HG03103 (cell line): Measurements from ENCODE around the gene KIAA0930.
A peak's percentile ranks its signal among the peaks of the same experiment; 100 is the strongest.

Experiments
- ATAC-seq: cut with Tn5 transposase; IDR thresholded peaks from one replicate; pipeline ENCODE4 v1.9.1; 2021; ENCODE audit warnings: low read depth; ENCODE audit not compliant: unreplicated experiment

The KIAA0930 gene

GRCh38 chr22:45185718-45186514, 54.8 kb downstream of the KIAA0930 start:
- no peak for ATAC-seq

- ATAC-seq, result no peak
Measured at GRCh38 chr22:45183974-45184373, 56.7 kb downstream of the KIAA0930 start.

GRCh38 chr22:45181766-45182165, 58.9 kb downstream of the KIAA0930 start:
- ATAC-seq, result no peak

DNA sequence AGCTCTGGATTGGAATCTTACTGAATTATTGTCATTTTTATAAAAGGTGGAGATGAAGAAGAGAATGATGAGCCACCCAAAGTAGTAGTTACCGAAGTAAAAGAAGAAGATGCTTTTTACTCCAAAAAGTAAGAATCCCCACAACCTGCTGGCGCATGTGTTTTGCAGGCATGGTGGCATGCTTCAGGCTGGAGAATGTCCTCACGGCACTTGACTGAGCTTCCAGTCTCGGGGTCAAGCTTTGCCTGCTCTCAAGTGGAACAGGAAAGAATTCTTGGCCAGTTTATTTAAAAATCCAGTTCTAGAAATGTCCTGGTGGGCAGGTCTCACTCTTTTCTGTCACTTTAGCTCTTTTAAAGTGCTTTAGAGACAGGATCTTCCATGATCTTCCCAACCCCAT, 59.5 kb downstream of the KIAA0930 start:
- ATAC-seq, result no peak

DNA sequence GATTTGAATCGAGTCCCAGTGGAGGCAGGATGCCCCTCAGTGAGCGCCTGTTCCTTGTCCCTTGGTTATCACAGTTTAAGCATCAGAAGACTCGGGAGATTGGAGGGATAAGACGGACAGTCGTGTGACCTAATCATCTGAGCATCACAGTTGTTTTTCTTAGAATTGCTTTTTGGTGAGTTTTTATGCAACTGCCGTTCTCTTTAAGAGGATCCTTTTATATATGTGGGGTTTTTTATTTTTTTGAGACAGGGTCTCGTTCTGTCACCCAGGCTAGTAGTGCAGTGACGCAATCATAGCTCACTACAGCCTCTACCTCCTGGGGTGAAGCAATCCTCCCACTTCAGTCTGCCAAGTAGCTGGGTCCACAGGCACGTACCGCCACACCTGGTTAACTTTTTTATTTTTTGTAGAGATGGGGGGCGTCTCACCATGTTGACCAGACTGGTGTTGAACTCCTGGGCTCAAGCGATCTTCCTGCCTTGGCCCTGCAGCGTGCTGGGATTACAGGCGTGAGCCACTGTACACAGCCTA, 60.5 kb downstream of the KIAA0930 start:
- ATAC-seq, result no peak

DNA sequence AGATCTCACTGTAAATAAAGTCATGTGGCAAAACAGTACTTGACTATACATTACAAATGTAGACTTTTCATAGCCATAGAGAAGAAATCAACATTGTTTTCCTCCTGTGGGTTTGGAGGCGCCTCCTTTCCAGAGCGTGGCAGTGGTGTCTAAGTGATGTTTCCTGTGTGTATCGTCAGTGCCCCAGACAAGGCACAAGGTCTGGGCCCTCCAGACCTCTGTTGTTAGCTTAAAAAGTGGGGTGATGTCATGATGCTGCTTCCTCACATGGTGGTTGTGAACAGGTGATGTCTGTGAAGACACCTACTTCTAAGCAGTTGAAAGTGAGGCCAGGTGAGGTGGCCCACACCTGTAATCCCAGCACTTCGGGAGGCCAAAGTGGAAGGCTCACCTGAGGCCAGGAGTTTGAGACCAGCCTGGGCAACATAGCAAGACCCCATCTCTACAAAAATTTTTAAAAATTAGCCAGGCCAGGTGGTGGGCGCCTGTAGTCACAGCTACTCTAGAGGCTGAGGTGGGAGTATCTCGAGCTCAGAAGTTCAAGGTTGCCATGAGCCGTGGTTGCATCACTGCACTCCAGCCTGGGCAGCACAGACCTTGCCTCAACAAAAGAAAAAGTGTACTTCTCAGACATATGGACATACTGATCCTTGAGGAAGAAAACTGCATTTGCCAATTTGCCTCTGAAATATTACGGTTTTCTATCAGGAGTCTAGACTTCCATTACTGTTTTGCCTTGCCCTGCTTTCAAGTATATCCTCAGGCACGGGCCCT, 61.2 kb downstream of the KIAA0930 start:
- ATAC-seq, result no peak

DNA sequence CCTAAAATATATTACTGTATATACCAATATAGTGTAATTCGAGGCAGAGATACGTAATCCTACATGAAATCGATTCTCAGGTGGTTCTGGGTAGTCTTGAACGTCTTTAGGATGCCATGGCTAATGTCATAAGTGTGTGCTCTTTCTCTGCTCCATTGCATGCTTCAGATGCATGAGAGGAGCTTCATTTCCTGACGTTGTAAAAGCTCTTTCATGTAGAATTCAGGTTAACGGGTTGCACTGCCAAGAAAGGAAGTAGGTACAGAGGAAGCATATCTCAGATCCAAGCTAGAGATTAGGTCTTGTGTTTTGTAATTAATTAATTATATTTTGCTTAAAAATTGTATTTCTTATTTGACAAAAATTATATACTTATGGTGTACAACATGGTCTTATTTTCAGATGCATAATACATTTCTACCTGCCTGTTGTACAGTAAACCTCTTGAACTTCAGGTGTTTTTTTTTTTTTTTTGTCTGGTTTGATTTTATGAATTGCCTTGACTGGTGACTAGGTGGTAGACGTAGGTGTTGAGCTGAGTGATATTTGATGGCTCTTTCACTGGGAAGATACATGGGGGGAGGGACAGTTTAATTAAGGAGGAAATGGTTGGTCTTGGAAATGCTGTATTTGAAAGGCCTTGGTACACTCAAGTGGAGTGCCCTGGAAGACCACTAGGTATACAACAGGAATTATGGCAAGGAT, 67.7 kb downstream of the KIAA0930 start:
- no peak for ATAC-seq

DNA sequence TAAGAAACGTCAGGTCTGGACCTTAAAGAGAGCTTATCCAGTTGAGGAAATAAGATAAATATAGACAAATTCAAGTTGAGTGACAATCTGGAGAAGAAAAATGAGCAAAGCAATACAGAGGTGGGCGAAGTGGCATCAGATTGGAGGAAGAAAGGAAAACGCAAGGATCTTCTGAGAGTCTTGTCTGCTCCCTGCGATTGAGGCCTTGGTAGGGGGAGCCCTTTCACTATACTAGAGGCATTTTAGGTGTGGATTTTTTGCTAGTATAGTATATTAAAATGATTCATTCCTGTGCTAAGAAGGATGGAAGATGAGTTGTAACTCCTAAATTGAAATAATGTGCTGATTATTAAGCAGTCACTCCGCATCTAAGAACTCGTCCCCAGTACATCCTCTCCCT, 68.9 kb downstream of the KIAA0930 start:
- no peak for ATAC-seq

GRCh38 chr22:45169591-45170466, 70.9 kb downstream of the KIAA0930 start:
- ATAC-seq, result no peak

GRCh38 chr22:45166932-45167331, 73.8 kb downstream of the KIAA0930 start:
- no peak for ATAC-seq

DNA sequence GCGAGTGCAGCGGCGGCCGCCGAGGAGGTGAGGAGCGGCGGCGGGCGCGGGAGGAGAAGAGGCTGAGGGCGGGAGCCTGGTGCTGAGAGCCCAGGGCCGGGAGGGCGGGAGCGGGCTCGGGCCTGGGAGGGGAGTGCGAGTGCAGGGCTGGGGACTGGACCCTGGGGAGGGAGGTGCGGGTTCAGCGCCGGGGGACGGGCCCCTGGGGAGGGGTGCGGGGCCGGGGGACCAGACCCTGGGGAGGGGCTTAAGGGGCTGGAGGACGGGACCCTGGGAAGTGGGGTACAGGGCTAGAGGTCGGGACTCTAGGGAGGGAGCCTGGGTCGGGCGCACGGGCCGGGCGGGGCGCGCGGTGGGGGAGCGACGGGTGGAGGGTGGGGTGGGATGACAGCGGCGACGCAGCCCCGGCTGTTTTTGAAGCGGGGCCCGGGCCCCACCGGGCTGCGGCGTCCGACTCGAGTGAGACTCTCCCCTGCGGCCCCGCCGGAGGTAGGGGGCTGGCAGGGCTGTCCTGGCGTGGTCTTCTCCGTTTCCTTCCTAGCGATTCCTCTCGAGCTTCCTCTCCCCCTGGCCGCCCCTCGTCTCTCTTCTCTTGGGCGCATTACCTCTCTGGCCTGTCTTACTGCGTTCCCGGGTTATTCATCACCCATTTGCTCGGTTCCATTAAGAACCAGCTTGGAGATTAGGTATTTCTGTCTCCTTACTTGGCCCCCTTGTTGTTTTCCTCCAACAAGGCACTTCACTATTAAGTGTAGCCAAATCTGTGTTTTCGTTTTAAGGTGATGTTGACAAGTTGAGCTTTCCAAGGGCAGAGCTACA, 76.2 kb downstream of the KIAA0930 start:
- peak; percentile 17 for ATAC-seq

DNA sequence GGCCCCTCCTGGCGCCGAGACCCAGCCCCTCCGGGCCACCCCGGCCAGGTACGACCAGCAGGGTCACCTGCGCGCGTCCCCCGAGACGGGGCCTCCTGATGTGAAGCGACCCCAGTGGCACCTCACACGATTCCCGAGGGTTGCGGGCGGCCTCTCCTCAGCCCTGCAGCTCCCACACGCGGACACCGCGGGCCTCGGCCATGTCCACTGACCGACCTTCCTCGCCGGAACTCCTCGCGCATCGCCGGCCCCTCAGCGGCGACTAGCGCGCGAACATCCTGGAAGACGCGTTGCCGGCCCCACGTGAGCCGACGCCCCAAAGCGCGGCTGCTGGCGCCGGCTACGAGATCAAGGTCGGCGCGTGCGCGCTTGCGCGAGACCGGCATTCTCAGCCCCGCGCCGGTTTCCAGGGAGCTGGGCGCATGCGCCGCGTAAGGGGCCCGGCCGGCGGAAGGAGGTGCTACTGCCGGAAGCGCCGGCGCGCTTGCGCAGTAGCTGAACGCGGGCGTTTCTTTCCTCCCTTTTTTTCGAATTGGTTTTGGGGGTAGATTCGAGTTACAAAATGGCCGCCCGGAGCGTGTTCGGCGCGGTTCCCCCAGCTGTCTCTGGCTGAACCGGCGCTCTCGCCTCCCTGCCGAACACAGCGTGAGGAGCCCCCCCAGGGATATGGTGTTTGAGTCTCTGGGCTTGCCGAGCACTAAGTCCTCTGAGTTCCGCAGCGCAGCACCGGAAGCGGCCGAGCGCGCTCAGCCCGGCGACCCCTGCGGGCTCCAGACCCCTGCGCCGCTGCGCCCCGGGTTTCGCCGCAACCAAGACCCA, 77.0 kb downstream of the KIAA0930 start, which contains the start of gene NUP50:
Gene NUP50 (plus strand): TSS at position 475 of the 819 bp plus-strand sequence. CDS start 4,253 bp downstream, outside the sequence.
- ATAC-seq, result peak; percentile 72

DNA sequence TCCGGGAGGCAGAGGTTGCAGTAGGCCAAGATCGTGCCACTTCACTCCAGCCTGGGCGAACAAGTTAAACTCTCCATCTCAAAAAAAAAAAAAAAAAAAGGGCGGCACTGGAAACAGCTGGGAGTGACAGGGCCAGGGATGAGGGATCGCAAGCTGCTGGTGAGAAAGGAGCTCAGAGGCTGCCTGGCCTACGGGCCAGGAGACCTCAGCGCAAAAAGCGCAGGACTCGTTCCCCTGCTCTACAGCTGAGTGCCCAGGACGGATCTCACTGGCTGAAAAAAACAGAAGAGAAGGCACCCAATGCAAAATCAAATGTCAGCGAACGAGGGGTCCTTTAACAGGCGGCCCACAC, 77.6 kb downstream of the KIAA0930 start:
- no peak for ATAC-seq

DNA sequence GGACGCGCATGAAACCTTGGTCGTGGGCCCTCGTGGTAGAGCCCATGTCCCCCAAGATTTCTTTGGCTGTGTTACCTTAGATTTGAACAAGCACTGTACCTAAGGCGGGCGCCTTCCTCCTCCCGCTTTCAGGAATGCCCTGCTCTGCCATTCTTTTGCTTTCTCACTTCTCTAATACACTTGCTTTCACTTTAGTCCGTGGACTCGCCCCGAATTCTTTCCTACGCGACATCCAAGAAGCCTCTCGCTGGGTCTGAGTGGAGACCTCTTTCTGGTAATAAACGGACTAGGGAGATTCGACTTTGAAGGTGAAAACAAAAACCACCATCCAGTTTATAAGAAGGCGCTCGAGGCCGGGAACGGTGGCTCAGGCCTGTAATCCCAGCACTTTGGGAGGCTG, 78.2 kb downstream of the KIAA0930 start:
- ATAC-seq, result no peak

DNA sequence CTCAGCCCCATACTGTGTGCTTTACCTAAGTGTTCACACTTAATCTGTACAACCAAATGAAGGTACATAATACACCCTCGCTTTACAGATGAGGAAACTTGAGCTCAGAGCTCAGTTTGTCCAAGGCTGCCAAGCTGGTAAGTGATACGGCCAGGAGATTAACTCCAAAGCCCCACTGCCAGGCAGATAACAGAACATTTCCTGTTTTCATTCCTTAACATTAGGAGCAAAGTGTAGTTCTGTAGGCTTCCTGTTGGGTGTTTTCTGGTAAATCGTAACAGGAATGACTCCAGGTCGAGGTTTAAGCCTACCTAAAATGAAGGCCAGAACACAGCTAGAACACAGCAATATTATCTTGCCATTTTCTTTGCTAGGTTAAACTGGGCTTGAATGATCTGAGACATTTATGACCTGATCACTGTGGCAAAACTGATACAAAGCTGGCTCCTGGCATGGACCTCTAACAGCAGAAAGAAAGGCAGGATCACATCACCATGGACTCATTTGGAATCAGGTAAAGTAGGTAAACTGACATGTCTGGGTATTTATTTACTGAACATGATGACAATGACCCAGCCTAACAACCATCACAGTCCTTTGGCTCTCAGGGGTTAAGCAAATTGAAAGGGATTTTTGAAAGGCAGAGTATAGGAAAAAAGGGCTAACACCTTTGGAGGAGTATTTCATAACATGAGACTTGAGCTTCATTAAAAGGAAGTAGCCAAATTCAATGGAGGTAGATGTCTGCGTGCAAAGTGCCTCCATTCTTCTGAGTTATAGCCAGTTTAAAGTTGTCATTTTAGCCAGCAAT, 80.8 kb downstream of the KIAA0930 start:
- ATAC-seq, result no peak

- no peak for ATAC-seq
Measured at GRCh38 chr22:45157907-45158306, 82.8 kb downstream of the KIAA0930 start.

GRCh38 chr22:45155050-45155840, 85.4 kb downstream of the KIAA0930 start:
- no peak for ATAC-seq
